ENCODE data around the gene STH.

Gene STH

DNA sequence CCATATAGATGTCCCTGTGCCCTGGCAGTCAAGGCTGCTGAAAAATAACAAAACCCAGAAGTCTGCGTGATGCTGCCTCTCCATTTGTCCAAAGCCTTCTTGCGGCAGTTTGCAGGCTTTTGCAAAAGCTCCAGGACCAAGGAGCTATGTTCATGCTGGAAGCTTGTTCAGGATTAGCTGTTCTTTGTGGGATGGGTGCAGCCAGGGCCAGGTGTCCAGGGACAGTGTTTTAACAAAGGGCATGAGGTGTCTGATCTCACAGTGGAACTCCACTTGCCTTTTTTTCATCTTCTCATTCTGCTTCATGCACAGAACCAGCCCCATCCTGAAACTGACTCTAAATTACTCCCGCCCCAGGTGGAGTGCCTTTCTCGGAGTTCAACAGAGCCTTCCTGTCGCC is 31.7 kb upstream of the STH start:
- DNase-seq (ENCODE audit: low read depth in 2 of 2), result no peak

DNA sequence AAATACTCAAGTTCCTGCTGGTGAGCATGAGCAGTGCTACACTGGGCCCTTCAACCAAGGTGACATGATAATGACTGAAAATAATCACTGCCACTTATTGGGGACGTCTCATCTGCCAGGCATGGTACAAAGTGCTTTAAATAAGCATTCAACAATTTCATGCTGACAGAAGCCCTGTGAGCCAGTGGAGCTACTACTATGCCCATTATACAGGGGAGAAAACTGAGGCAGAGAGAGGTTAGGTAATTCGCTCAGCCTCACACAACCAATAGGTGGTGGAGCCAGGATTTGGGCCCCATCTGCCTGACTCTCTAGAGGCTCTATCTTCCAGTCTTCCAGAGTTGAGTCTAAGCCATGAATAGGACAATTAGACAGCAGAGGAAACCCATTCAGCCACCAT is 30.3 kb upstream of the STH start:
- no peak for DNase-seq (ENCODE audit: low read depth in 2 of 2)

DNA sequence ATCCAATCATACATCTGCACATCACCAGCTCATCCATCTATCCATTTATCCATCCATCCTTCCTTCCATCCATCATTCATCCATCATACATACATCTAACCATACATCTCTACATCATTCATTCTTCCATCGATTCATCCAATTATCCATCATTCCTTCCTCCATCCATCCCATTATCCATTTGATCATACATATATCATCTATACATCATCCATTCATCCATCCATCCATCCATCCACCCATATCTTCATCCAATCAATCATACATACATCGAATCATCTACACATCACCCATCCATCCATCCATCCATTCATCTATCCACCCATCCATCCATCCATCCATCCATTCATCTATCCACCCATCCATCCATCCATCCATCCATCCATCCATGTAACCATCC is 29.3 kb upstream of the STH start:
- no peak for DNase-seq (ENCODE audit: low read depth in 2 of 2)

DNA sequence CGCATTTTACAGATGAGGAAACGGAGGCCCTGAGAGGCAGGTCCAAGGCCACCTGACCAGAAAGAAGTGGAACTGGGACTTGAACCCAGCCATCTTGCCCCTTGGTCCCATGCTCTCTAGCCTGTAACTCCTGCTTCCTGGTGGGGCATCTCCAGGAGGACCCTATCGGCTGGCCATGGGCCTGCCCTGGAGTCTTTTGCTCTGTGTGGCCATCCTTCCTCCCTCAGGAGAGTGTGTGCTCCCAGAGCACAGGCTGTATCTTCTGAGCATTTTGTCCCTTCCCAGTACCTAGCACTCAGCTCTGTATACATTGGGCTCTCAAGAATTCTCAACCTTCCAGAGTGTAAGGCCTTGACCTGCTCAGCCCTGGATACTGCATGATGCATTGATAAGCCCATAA is 28.4 kb upstream of the STH start:
- DNase-seq (ENCODE audit: low read depth in 2 of 2), result no peak

DNA sequence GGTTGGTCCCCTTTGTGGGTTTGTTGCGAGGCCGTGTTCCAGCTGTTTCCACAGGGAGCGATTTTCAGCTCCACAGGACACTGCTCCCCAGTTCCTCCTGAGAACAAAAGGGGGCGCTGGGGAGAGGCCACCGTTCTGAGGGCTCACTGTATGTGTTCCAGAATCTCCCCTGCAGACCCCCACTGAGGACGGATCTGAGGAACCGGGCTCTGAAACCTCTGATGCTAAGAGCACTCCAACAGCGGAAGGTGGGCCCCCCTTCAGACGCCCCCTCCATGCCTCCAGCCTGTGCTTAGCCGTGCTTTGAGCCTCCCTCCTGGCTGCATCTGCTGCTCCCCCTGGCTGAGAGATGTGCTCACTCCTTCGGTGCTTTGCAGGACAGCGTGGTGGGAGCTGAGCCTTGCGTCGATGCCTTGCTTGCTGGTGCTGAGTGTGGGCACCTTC is 27.3 kb upstream of the STH start:
- DNase-seq (ENCODE audit: low read depth in 2 of 2), result no peak

DNA sequence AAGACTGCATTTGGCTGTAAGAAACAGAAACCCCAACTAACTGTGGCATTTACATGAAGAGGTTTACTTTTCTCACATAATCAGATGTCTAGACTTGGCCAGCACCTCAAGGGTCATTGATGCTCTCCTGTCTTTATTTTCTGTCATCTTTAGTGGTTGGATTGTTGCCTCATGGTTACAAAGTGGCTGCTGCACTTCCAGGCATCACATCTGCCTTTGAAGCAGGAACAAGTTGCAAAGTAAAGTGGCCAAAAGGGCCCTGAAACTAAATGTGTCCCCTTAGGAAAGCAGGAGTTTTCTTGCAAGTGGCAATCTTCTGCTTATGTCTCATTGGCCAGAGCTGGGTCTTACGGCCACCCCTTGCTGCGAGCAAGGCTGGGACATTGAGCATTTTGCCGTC is 26.5 kb upstream of the STH start:
- no peak for DNase-seq (ENCODE audit: low read depth in 2 of 2)

DNA sequence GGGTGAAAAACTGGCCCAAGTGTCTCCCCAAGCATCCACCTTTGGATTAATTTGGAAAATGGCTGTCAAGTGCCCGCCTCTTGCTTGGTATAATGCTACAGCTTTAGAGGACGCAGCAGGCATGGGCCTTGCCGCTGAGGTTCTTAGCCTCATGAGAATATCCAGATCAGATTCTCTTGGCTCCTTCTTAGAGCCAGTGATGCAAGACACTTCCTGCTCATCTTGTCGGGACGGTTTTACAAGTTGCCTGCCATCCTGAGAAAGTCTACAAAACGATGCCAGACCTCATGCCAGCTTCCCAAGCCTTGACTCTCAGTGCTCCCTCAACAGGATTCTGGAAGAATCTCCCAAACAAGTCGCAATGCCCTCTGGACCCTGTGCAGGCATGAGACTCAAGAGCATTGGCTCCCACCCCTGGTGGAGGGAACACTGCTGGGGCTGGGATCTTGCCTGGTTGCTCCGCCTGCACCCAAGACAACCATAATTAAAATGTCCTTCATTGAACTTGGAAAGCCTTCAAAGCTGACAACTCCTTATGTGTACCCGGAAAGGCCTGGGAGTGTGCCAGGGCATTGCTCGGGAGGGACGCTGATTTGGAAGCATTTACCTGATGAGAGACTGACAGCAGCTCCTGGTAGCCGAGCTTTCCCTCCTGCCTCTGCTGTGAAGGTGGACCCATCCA is 25.8 kb upstream of the STH start:
- DNase-seq (ENCODE audit: low read depth in 2 of 2), result no peak

DNA sequence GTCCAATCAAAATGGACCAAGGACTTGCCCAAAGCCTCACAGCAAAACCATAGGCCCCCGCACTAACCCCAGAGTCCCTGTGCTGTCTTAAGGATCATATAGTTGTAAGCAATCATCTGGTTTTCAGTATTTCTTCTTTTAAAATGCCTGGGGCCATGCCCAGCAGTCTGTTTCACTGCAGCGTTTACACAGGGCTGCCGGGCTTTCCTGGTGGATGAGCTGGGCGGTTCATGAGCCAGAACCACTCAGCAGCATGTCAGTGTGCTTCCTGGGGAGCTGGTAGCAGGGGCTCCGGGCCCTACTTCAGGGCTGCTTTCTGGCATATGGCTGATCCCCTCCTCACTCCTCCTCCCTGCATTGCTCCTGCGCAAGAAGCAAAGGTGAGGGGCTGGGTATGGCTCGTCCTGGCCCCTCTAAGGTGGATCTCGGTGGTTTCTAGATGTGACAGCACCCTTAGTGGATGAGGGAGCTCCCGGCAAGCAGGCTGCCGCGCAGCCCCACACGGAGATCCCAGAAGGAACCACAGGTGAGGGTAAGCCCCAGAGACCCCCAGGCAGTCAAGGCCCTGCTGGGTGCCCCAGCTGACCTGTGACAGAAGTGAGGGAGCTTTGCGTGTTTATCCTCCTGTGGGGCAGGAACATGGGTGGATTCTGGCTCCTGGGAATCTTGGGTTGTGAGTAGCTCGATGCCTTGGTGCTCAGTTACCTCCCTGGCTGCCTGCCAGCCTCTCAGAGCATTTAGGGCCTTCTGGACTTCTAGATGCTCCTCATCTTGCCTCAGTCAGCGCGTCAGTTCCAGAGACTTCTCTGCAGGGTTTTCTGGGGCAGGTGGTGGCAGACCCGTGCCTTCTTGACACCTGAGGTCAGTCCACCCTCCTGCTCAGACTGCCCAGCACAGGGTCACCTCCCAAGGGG is 24.8 kb upstream of the STH start:
- DNase-seq (ENCODE audit: low read depth in 2 of 2), result no peak

DNA sequence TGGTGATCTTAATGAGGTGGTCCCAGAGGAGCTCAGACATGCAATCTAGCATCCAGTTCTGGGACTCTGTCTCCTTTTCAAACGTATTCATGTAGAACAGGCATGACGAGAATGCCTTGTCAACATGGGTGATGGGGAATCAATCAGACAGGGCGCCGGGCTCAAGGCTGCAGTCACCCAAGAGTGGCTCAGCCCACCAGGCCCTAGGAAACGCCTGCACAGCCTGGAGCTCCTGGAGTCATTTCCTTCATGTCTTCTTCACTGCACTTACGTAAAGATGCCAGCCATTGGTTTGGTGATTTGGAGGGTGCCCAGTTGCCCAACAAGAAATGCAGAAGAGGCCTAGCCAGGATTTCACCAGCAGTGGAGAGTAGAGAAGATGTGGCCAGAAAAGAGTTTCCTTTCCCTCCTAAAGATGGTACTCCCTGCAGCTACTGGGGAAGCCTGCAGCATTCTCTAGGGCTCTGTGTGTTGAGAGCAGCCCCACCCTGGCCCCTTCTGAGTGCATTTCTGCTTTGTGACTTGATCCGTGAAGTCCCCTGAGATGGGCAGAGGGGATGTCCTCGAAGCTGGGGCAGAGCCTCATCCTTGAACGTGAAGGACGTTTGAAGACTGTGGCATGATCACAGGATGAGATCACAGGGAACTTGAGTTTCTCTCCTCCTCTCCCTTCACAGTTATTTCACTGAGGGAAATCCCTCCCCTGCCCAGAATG is 24.0 kb upstream of the STH start:
- DNase-seq (ENCODE audit: low read depth in 2 of 2), result no peak

DNA sequence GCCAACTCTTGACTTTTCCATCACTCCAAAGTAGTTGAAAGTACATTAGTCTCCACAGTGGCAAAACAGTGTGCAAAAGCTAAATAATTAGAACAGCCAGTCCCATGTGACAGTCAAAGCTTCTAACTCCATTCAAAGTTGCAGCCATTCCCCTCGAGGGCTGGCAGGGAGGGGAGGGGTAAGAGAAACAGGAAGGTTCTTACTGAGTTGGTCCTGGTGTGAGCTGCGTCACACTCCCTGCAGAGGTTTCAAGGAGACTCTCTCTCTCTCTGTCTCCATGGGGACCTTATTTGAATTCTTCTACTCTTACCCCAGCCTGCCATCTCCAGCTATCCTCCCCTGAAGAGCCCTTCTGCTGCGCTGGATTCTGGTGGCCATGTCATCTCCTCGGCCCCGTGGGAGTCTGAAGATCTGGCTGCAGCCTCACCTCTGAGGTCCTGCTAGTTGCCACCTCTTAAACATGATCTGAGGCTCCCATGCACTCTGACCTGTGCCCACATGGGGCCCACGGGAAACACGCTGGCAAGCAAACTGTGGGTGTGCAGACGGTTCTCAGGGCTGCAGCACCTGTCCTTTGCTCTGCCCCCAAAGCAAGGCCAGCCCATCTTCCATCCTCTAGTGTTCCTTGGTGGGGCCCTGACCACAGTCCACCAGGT is 23.3 kb upstream of the STH start:
- no peak for DNase-seq (ENCODE audit: low read depth in 2 of 2)

DNA sequence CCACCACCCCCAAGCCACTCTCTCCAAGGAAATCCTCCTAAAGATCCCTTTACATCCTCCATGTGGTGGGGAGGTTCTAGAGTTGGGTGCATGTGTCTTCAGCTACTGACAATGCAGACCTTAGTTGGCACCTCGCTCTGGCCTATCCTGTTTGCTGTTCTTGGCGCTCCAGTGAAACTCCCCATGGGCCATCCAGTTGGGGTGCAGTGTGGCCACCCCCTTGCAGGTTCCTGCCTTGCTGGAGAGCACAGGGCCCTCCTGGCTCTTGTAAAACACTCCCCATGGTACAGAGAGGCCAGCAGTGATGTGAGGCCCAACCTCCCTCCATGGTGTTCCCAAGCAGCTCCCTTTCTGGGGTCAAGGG is 22.7 kb upstream of the STH start:
- no peak for DNase-seq (ENCODE audit: low read depth in 2 of 2)

DNA sequence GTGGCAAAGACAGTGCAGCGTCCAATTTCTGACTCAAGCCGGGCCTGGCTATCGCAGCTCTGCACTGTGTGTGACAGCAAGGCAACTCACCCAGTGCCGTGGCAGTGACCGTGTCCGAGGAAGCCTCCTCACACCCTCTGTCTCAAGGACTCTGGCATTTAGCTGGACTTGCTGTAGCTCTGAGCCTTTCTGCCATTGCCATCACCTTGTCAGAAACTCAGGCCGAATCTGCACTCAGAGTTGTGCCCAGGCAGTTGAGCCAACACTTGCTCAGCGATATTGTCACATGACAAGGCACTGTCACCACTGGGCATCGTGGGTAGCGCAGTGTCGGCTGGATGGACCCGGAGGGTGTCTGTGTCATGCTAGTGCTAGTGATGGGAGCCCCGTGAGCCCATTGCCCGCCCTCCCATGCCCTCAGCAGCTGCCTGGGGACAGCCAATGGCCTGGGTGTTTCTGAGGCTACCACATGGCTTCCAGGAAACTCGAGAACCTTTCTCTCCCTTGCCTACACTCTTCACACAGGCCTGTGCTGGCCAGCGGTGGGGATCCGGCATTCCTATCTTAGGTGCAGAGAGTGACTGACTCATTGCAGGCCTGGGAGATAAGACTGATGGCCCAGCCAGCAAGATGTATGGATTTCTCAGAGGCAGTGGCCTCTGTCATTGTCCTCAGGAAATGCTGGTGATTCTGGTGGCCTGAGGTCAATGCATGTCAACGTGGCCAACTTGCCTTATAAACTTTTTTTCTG is 22.1 kb upstream of the STH start:
- DNase-seq (ENCODE audit: low read depth in 2 of 2), result no peak

DNA sequence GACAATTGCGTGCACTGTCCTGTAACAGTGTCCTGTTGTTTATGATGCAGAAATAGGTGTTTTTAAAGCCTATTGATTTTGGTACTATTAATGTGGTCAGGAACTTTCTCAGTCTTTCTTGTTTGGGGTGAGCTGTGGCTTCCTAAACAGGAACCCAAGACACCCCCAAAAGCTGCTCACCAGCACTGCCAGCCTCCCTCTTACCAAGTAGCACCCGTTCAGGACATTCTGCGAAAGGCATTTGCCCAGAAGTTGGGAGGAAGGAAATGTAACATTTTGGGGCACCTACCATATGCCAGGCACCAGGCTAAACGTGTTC is 21.6 kb upstream of the STH start:
- DNase-seq (ENCODE audit: low read depth in 2 of 2), result no peak

DNA sequence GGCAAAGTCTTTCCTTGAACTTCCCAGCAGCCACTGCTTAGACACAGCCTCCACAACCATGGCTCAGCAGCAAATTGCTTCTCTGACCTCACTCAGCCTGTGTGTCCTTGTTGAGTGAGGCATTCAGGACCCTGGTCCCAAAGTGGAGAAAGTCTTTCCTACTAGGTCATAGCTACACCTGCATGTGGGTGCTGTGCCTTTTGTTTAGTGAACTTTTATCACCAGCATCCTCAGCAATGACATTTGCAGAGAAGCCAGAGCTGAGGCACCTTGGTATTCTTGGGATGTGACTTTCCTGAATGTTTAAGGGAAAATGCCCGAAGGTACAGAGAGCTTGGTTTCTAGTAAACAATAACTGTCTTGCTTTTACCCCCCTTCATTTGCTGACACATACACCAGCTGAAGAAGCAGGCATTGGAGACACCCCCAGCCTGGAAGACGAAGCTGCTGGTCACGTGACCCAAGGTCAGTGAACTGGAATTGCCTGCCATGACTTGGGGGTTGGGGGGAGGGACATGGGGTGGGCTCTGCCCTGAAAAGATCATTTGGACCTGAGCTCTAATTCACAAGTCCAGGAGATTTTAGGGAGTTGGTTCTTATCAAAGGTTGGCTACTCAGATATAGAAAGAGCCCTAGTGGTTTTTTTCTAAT is 20.9 kb upstream of the STH start:
- DNase-seq (ENCODE audit: low read depth in 2 of 2), result no peak

DNA sequence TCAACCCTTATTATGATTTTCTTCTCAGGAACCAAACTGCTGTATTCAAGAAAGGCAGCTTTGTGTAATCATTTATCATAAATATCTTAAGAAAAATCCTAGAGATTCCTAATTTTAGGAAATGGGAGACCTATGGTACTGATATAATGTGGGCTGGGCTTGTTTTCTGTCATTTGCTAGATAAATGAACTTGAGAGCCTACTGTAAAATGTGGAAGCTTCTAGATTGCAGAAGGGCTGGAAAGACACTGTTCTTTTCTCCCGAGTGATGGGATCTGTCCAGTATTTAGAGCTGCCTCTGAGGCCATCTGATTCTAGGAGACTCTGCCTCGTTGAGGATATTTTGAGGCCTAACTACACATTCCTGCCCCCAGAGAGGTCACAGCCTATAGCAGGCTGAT is 19.9 kb upstream of the STH start:
- DNase-seq (ENCODE audit: low read depth in 2 of 2), result no peak

DNA sequence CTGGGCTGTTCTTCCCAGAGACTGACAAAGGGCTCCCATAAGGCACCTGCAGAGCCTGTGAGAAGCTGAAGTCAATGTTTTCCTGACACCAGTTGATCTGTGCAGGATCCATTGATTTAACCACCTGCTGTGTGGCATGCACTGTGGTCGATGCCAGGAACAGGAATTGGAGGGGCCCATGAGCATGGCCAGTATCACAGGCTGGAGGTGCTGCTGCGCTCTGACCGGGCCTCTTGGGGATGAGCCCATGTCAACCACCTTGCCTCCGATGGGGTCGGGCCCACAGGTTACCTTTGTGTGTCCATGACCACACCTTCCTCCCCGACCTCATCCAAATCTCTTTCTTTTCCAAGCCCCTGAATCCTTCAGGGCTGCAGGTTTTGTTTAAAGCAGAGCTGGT is 18.2 kb upstream of the STH start:
- no peak for DNase-seq (ENCODE audit: low read depth in 2 of 2)

DNA sequence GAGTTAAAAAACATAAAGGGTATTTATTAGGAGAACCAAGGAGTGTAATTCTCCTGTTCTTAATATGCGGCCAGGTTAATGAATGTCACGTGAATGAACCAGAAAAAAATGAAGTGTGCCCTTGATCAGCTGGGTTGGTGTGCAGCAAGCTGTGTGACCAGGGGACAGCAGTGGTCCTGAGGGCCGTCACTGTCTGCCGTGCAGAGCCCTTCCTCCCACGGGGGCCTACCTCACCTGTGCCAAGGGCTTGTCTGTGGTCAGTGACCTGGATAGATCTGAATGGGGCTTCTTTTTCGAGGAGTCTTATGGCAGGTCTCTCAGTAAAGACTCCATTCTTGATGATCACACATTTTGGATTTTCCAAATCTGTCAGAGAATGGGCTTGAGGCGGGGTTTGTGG is 17.7 kb upstream of the STH start:
- no peak for DNase-seq (ENCODE audit: low read depth in 2 of 2)

DNA sequence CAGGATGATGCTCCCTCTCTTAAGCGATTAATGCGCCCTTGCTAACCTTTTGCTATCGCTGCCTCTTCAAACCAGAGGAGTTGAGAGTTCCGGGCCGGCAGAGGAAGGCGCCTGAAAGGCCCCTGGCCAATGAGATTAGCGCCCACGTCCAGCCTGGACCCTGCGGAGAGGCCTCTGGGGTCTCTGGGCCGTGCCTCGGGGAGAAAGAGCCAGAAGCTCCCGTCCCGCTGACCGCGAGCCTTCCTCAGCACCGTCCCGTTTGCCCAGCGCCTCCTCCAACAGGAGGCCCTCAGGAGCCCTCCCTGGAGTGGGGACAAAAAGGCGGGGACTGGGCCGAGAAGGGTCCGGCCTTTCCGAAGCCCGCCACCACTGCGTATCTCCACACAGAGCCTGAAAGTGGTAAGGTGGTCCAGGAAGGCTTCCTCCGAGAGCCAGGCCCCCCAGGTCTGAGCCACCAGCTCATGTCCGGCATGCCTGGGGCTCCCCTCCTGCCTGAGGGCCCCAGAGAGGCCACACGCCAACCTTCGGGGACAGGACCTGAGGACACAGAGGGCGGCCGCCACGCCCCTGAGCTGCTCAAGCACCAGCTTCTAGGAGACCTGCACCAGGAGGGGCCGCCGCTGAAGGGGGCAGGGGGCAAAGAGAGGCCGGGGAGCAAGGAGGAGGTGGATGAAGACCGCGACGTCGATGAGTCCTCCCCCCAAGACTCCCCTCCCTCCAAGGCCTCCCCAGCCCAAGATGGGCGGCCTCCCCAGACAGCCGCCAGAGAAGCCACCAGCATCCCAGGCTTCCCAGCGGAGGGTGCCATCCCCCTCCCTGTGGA is 16.0 kb upstream of the STH start:
- no peak for DNase-seq (ENCODE audit: low read depth in 2 of 2)

DNA sequence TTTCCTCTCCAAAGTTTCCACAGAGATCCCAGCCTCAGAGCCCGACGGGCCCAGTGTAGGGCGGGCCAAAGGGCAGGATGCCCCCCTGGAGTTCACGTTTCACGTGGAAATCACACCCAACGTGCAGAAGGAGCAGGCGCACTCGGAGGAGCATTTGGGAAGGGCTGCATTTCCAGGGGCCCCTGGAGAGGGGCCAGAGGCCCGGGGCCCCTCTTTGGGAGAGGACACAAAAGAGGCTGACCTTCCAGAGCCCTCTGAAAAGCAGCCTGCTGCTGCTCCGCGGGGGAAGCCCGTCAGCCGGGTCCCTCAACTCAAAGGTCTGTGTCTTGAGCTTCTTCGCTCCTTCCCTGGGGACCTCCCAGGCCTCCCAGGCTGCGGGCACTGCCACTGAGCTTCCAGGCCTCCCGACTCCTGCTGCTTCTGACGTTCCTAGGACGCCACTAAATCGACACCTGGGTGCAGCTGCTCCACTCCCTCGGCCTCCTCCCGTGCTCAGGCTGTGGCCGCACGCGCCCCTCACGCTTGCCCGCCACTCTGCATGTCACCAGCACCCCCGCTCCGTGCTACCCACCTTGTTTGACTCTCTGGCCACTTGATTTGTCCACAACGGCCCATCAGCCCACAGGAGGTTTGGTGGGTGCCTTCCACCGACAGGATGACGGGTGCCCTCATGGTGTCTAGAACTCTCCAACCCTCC is 15.3 kb upstream of the STH start:
- no peak for DNase-seq (ENCODE audit: low read depth in 2 of 2)

DNA sequence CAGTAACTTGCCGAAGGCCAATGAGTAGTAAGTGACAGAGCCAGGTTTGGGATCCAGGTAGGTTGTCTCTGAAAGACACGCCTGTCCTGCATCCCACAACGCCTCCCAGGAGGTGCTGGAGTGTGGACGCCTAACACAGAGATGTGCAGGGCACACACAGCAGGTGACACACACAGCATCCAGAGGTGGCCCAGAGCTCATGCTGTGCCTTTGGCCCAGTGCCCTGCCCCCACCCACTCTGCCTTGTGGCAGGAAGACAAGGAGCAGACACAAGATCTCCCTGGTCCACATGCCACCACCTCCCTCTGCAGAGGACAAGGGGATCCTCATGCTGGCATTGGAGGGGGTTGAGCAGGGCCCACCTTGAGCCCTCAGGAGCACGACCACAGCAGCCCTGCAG is 14.7 kb upstream of the STH start:
- no peak for DNase-seq (ENCODE audit: low read depth in 2 of 2)
